Ovary (tissue), 9 donors: Measurements from ENCODE around the gene ACE2. TPM values are rescaled to one million over a fixed set of nuclear protein-coding genes. Genes with fewer than 3 reads are reported as not detected.

Experiments used
- DNase-seq, 5 donors: peaks; one replicate each; pipeline ENCODE4 v3.0.0-alpha.2; 2019 to 2020
- H3K27ac ChIP-seq, 2 donors: fragments of 200-600 bp; one replicate each; pipeline versions ENCODE4 v1.5.1 to v1.8.0; 2019 to 2022
- H3K27me3 ChIP-seq: fragments of 200-600 bp; one replicate; pipeline ENCODE4 v1.8.0; 2022
- H3K36me3 ChIP-seq: fragments of 200-600 bp; sonication (generic); one replicate; pipeline ENCODE4 v1.5.1; 2019
- H3K4me1 ChIP-seq: one replicate; pipeline ENCODE4 v1.8.1; 2013; ENCODE audit warnings: mild to moderate bottlenecking, moderate library complexity; ENCODE audit not compliant: insufficient read depth
- H3K4me3 ChIP-seq: fragments of 200-600 bp; sonication (generic); one replicate; pipeline ENCODE4 v1.5.1; 2017
- H3K9me3 ChIP-seq, 2 donors: fragments of 200-600 bp in 1 of 2; sonication (generic) in 1 of 2; one replicate each; pipeline versions ENCODE4 v1.5.1 to v1.8.1; 2013 to 2019; ENCODE audit warnings: mild to moderate bottlenecking in 1 of 2, moderate library complexity in 1 of 2
- CTCF ChIP-seq, 3 donors: fragments of 450-650 bp in 2 of 3; fragments of 200-600 bp in 1 of 3; IDR thresholded peaks; one replicate each; pipeline versions ENCODE4 v1.5.1 to v1.8.0; 2016 to 2022; ENCODE audit warnings: antibody characterized with exemption in 3 of 3, mild to moderate bottlenecking in 1 of 3
- EP300 ChIP-seq: sonication (generic); formaldehyde crosslinking; IDR thresholded peaks from one replicate; pipeline ENCODE4 v1.6.1; 2017; ENCODE audit warnings: antibody characterized with exemption
- POLR2A ChIP-seq: fragments of 450-650 bp; IDR thresholded peaks from one replicate; pipeline ENCODE4 v1.6.1; 2017; ENCODE audit warnings: antibody characterized with exemption, mild to moderate bottlenecking, moderate library complexity
- WGBS, 3 donors: extraction: QIAGEN DNeasy Blood & Tissue Kit in 1 of 3; methylation state at CpG; one replicate each; pipeline versions ENCODE4 v1.1.5 to v1.1.7; 2013 to 2017; 5-methylcytosine and 5-hydroxymethylcytosine counted together
- intact Hi-C, 4 donors: fragments of 100-400 bp; cut with DNase I; formaldehyde crosslinking; loops; one replicate each; pipeline versions ENCODE4 v1.11.0 to v1.15.1; 2022 to 2023
- polyA plus RNA-seq, 2 donors: library from polyadenylated mRNA; stranded (reverse); fragments of 200-250 nt in 1 of 2; fragments of 350-450 nt in 1 of 2; fragmentation: Illumina TruSeq in 1 of 2; extraction: RNeasy Lipid Tissue Mini Kit (QIAGEN cat#74804) in 1 of 2; gene quantifications; one replicate each; pipeline ENCODE4 v1.2.3, GENCODE V29; 2013 to 2014
- total RNA-seq, 7 donors: library from RNA; depleted of rRNA in 2 of 7; stranded (reverse); fragments of >200 nt in 2 of 7; fragmentation: NEBNext Ultra II Directional in 3 of 7; extraction: Animal tissue kit (Norgen Biotek cat#: 25700) in 3 of 7; gene quantifications; one replicate each; pipeline versions ENCODE4 v1.1.0 to v1.2.4, GENCODE V29; 2016 to 2023
- donor health status: DM: no; HTN: no; CAD: no; lungs with moderate emphysema.
- donor health status: DM: no; HTN: no; CAD: no.
- donor health status: Bipolar disorder and iron deficiency.
- donor health status: DM: yes; HTN: yes; CAD: no.
- donor health status: DM: no; HTN: no; CAD: no.
- donor health status: DM: yes; HTN: yes; CAD: no.

ACE2 gene
- total and polyA plus RNA-seq, 9 donors, result 0.37 to 20.8 (median 2.3) TPM

GRCh38 chrX:15563056-15563455, 37.7 kb downstream of the ACE2 start:
- 67 to 72% (median 72%) methylated on average over 7 of the region's 7 CpGs for WGBS, 3 donors
- Histone ChIP-seq H3K27ac (no peak overlapping the region), H3K36me3 (no peaks in the 10 kb centered on the region), H3K27me3 (no peaks in the 10 kb centered on the region), H3K9me3 (no peaks in the 10 kb centered on the region), H3K4me1 (no peaks in the 10 kb centered on the region), H3K4me3 (no peak overlapping the region)
- no peak for DNase-seq
- TF ChIP-seq POLR2A (no peak), CTCF (IDR thresholded peaks at IDR 0.05) (no peak), EP300 (no peak)
- intact Hi-C loops, result no loop called here

- no peaks in the 10 kb centered on the region for H3K36me3 ChIP-seq
- no peak overlapping the region for H3K4me3 ChIP-seq
- no peaks in the 10 kb centered on the region for H3K4me1 ChIP-seq
- H3K27me3 ChIP-seq, result no peaks in the 10 kb centered on the region
- no peak overlapping the region for H3K27ac ChIP-seq
- H3K9me3 ChIP-seq, result no peaks in the 10 kb centered on the region
- TF ChIP-seq POLR2A (no peak), CTCF (IDR thresholded peaks at IDR 0.05) (no peak), EP300 (no peak)
- no peak for DNase-seq
- intact Hi-C loops, result no loop called here
- 62 to 73% (median 63%) methylated on average over 3 of the region's 3 CpGs for WGBS, 3 donors
These were observed 39.8 kb downstream of the ACE2 start for GRCh38 chrX:15560924-15561323.

- no peak for DNase-seq
- TF ChIP-seq POLR2A (no peak), CTCF (IDR thresholded peaks at IDR 0.05) (no peak), EP300 (no peak)
- intact Hi-C loops, result no loop called here
- H3K27me3 ChIP-seq, result no peaks in the 10 kb centered on the region
- H3K36me3 ChIP-seq, result no peaks in the 10 kb centered on the region
- H3K4me3 ChIP-seq, result no peak overlapping the region
- no peak overlapping the region for H3K27ac ChIP-seq
- WGBS, 3 donors, result 77 to 87% (median 82%) methylated on average over 3 of the region's 3 CpGs
- H3K4me1 ChIP-seq, result no peaks in the 10 kb centered on the region
- H3K9me3 ChIP-seq, result no peaks in the 10 kb centered on the region
These were observed 41.5 kb downstream of the ACE2 start for GRCh38 chrX:15559227-15559626.

- no peaks in the 10 kb centered on the region for H3K36me3 ChIP-seq
- no peak overlapping the region for H3K27ac ChIP-seq
- 74 to 75% (median 74%) methylated on average over 8 of the region's 8 CpGs for WGBS, 3 donors
- H3K27me3 ChIP-seq, result no peaks in the 10 kb centered on the region
- H3K9me3 ChIP-seq, result no peaks in the 10 kb centered on the region
- no peak overlapping the region for H3K4me3 ChIP-seq
- intact Hi-C loops, result no loop called here
- no peak for TF ChIP-seq EP300
- no peak for DNase-seq
- H3K4me1 ChIP-seq, result no peaks in the 10 kb centered on the region
These were observed 51.4 kb downstream of the ACE2 start for GRCh38 chrX:15549189-15550012.

- H3K27me3 ChIP-seq, result no peaks in the 10 kb centered on the region
- WGBS, 3 donors, result 78 to 87% (median 80%) methylated on average over 2 of the region's 2 CpGs
- no peaks in the 10 kb centered on the region for H3K4me1 ChIP-seq
- no peak overlapping the region for H3K27ac ChIP-seq
- intact Hi-C loops, result no loop called here
- no peaks in the 10 kb centered on the region for H3K9me3 ChIP-seq
- no peak for DNase-seq
- H3K4me3 ChIP-seq, result no peak overlapping the region
- TF ChIP-seq EP300, result no peak
- TF ChIP-seq CTCF (IDR thresholded peaks at IDR 0.05), result no peak
- TF ChIP-seq POLR2A, result no peak
- no peaks in the 10 kb centered on the region for H3K36me3 ChIP-seq
These were observed 53.4 kb downstream of the ACE2 start for GRCh38 chrX:15547356-15547755.
